ENCODE data around the gene RNF181.

- TF ChIP-seq CTCF (IDR thresholded peaks at IDR 0.05) (no peak), TCF7L2 (IDR thresholded peaks at IDR 0.05; ENCODE audit: low read depth, low read length) (no peak), SIN3A (IDR thresholded peaks at IDR 0.05; ENCODE audit: borderline replicate concordance, insufficient read depth, low read depth, low read length) (no peak), POLR2AphosphoS5 (IDR thresholded peaks at IDR 0.05; ENCODE audit: low read depth, low read length) (no peak)
- TF ChIP-seq, protein P1, sequence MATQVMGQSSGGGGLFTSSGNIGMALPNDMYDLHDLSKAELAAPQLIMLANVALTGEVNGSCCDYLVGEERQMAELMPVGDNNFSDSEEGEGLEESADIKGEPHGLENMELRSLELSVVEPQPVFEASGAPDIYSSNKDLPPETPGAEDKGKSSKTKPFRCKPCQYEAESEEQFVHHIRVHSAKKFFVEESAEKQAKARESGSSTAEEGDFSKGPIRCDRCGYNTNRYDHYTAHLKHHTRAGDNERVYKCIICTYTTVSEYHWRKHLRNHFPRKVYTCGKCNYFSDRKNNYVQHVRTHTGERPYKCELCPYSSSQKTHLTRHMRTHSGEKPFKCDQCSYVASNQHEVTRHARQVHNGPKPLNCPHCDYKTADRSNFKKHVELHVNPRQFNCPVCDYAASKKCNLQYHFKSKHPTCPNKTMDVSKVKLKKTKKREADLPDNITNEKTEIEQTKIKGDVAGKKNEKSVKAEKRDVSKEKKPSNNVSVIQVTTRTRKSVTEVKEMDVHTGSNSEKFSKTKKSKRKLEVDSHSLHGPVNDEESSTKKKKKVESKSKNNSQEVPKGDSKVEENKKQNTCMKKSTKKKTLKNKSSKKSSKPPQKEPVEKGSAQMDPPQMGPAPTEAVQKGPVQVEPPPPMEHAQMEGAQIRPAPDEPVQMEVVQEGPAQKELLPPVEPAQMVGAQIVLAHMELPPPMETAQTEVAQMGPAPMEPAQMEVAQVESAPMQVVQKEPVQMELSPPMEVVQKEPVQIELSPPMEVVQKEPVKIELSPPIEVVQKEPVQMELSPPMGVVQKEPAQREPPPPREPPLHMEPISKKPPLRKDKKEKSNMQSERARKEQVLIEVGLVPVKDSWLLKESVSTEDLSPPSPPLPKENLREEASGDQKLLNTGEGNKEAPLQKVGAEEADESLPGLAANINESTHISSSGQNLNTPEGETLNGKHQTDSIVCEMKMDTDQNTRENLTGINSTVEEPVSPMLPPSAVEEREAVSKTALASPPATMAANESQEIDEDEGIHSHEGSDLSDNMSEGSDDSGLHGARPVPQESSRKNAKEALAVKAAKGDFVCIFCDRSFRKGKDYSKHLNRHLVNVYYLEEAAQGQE (IDR thresholded peaks at IDR 0.05; ENCODE audit: insufficient read depth in 1 of 2, low read depth in 2 of 2, low read length in 1 of 2), result no peak
Measured at GRCh38 chr2:85619617-85620016, 24.1 kb downstream of the RNF181 start.

Data from Panc1 (cell line).